Osteocyte (in vitro differentiated cells): ENCODE data around the gene PLA2G2F. TPM values are rescaled to one million over a fixed set of nuclear protein-coding genes. Genes with fewer than 3 reads are reported as not detected.

Experiments
- DNase-seq: peaks from one replicate; pipeline ENCODE4 v3.0.0; 2021; ENCODE audit warnings: mixed read lengths; ENCODE audit not compliant: unreplicated experiment; ENCODE audit errors: extremely low spot score
- H3K27ac Mint-ChIP-seq: one replicate; pipeline ENCODE4 v1.8.0; 2021; ENCODE audit warnings: mild to moderate bottlenecking, mixed read lengths; ENCODE audit not compliant: unreplicated experiment
- H3K27me3 Mint-ChIP-seq: one replicate; pipeline ENCODE4 v1.8.0; 2021; ENCODE audit warnings: mixed read lengths; ENCODE audit not compliant: unreplicated experiment
- H3K36me3 Mint-ChIP-seq: one replicate; pipeline ENCODE4 v1.8.0; 2021; ENCODE audit warnings: mixed read lengths; ENCODE audit not compliant: unreplicated experiment
- H3K4me1 Mint-ChIP-seq: one replicate; pipeline ENCODE4 v1.8.0; 2021; ENCODE audit warnings: mixed read lengths; ENCODE audit not compliant: unreplicated experiment
- H3K4me3 Mint-ChIP-seq: one replicate; pipeline ENCODE4 v1.8.0; 2021; ENCODE audit warnings: mild to moderate bottlenecking, moderate library complexity, mixed read lengths; ENCODE audit not compliant: unreplicated experiment
- H3K9me3 Mint-ChIP-seq: one replicate; pipeline ENCODE4 v1.8.0; 2021; ENCODE audit warnings: mixed read lengths; ENCODE audit not compliant: unreplicated experiment
- CTCF ChIP-seq: fragments of 200-600 bp; sonication (generic); IDR thresholded peaks from 2 replicates; pipeline ENCODE4 v1.5.0; 2021; ENCODE audit warnings: antibody characterized with exemption, mild to moderate bottlenecking, moderate library complexity
- total RNA-seq: library from RNA; stranded (reverse); gene quantifications from 2 replicates; pipeline ENCODE4 v1.2.1, GENCODE V29; 2021

Gene PLA2G2F
- total RNA-seq, 1 donor from 2014 or later = not detected

GRCh38 chr1:20120796-20121195 lies 18.3 kb upstream of the PLA2G2F start:
- Mint-ChIP-seq H3K4me1 (no peaks in the 10 kb centered on the region), H3K27ac (no peak overlapping the region)
- DNase-seq = no peak

GRCh38 chr1:20123722-20124455 lies 15.2 kb upstream of the PLA2G2F start:
- DNase-seq = no peak

More at GRCh38 chr1:20120796-20121195, 18.3 kb upstream of the PLA2G2F start:
- H3K9me3 Mint-ChIP-seq = no peaks in the 10 kb centered on the region
- peaks cover 6% of the 10 kb centered on the region for H3K27me3 Mint-ChIP-seq
- TF ChIP-seq CTCF = no peak
- no peaks in the 10 kb centered on the region for H3K36me3 Mint-ChIP-seq
- no peak overlapping the region for H3K4me3 Mint-ChIP-seq

GRCh38 chr1:20124456-20125057 lies 14.6 kb upstream of the PLA2G2F start:
- DNase-seq = no peak
- peaks cover 4% of the 10 kb centered on the region for H3K27me3 Mint-ChIP-seq
- no peaks in the 10 kb centered on the region for H3K36me3 Mint-ChIP-seq
- H3K4me3 Mint-ChIP-seq = no peak overlapping the region
- no peak overlapping the region for H3K27ac Mint-ChIP-seq
- H3K9me3 Mint-ChIP-seq = peaks cover under 1% of the 10 kb centered on the region
- TF ChIP-seq CTCF = no peak
- no peaks in the 10 kb centered on the region for H3K4me1 Mint-ChIP-seq

More at GRCh38 chr1:20123722-20124455, 15.2 kb upstream of the PLA2G2F start:
- Mint-ChIP-seq H3K36me3 (no peaks in the 10 kb centered on the region), H3K27ac (no peak overlapping the region), H3K4me3 (no peak overlapping the region), H3K27me3 (peaks cover 4% of the 10 kb centered on the region), H3K4me1 (no peaks in the 10 kb centered on the region), H3K9me3 (no peaks in the 10 kb centered on the region)
- TF ChIP-seq CTCF = no peak

- peaks cover under 1% of the 10 kb centered on the region for H3K27me3 Mint-ChIP-seq
- peaks cover 6% of the 10 kb centered on the region for H3K9me3 Mint-ChIP-seq
- no peak for TF ChIP-seq CTCF
- H3K36me3 Mint-ChIP-seq = no peaks in the 10 kb centered on the region
- no peak overlapping the region for H3K4me3 Mint-ChIP-seq
- H3K27ac Mint-ChIP-seq = no peak overlapping the region
- H3K4me1 Mint-ChIP-seq = no peaks in the 10 kb centered on the region
- no peak for DNase-seq
These were observed 14.0 kb upstream of the PLA2G2F start for GRCh38 chr1:20125100-20125499.

GRCh38 chr1:20126041-20126805 lies 12.9 kb upstream of the PLA2G2F start:
- no peak for TF ChIP-seq CTCF
- Mint-ChIP-seq H3K36me3 (no peaks in the 10 kb centered on the region), H3K4me1 (no peaks in the 10 kb centered on the region), H3K9me3 (peaks cover 6% of the 10 kb centered on the region), H3K27ac (no peak overlapping the region), H3K27me3 (no peaks in the 10 kb centered on the region), H3K4me3 (no peak overlapping the region)
- no peak for DNase-seq
